GM18511 (cell line): Measurements from ENCODE around the gene GSTA3.
"Not testable (repeated sequence)": the region's sequence is repeated elsewhere in the genome, so short reads cannot be mapped to it uniquely, and the experiment has no call there.

Experiments used
- ATAC-seq: cut with Tn5 transposase; IDR thresholded peaks from one replicate; pipeline ENCODE4 v1.9.1; 2021; ENCODE audit warnings: mild to moderate bottlenecking, moderate library complexity; ENCODE audit not compliant: unreplicated experiment

Gene GSTA3

GRCh38 chr6:52870335-52871091 is 39.0 kb downstream of the GSTA3 start:
- ATAC-seq, result not testable (repeated sequence)

GRCh38 chr6:52868899-52869298 is 40.6 kb downstream of the GSTA3 start:
- ATAC-seq, result not testable (repeated sequence)

- ATAC-seq, result no peak
These were observed 41.3 kb downstream of the GSTA3 start for GRCh38 chr6:52868240-52868639.

- ATAC-seq, result not testable (repeated sequence)
These were observed 48.3 kb downstream of the GSTA3 start for GRCh38 chr6:52861151-52861550.

- no peak for ATAC-seq
These were observed 51.1 kb downstream of the GSTA3 start for GRCh38 chr6:52858416-52858815.

- ATAC-seq, result not testable (repeated sequence)
These were observed 53.4 kb downstream of the GSTA3 start for GRCh38 chr6:52856137-52856536.

- ATAC-seq, result no peak
These were observed 60.4 kb downstream of the GSTA3 start for GRCh38 chr6:52849137-52849536.
